Smooth muscle cell (in vitro differentiated cells): ENCODE measurements around the gene LILRA6. TPM values are rescaled to one million over a fixed set of nuclear protein-coding genes. Genes with fewer than 3 reads are reported as not detected.
"Not testable (repeated sequence)": the region's sequence is repeated elsewhere in the genome, so short reads cannot be mapped to it uniquely, and the experiment has no call there.

Experiments
- DNase-seq: peaks from one replicate; lab custom pipeline; 2025; ENCODE audit not compliant: unreplicated experiment; lab: John Stamatoyannopoulos, UW
- H2AFZ ChIP-seq: fragments of 200-600 bp; sonication (generic); 2 replicates; pipeline ENCODE4 v1.6.0; 2016; ENCODE audit warnings: antibody characterized with exemption, low read depth, mild to moderate bottlenecking
- H3F3A ChIP-seq: fragments of 200-600 bp; sonication (generic); 2 replicates; pipeline ENCODE4 v1.6.0; 2017; ENCODE audit warnings: antibody characterized with exemption, low read depth
- H3K27ac ChIP-seq: fragments of 200-600 bp; sonication (generic); 2 replicates; pipeline ENCODE4 v1.5.1; 2016; ENCODE audit warnings: low read depth, mild to moderate bottlenecking
- H3K27me3 ChIP-seq: fragments of 200-600 bp; sonication (generic); 2 replicates; pipeline ENCODE4 v1.6.1; 2016; ENCODE audit warnings: low read depth, mild to moderate bottlenecking
- H3K36me3 ChIP-seq: fragments of 200-600 bp; sonication (generic); 2 replicates; pipeline ENCODE4 v1.5.1; 2016; ENCODE audit warnings: low read depth
- H3K4me1 ChIP-seq: fragments of 200-600 bp; sonication (generic); 2 replicates; pipeline ENCODE4 v1.5.1; 2016; ENCODE audit warnings: low read depth
- H3K4me2 ChIP-seq: fragments of 200-600 bp; sonication (generic); 2 replicates; pipeline ENCODE4 v1.6.0; 2016; ENCODE audit warnings: mild to moderate bottlenecking
- H3K4me3 ChIP-seq: fragments of 200-600 bp; sonication (generic); 2 replicates; pipeline ENCODE4 v1.5.1; 2016; ENCODE audit warnings: mild to moderate bottlenecking
- H3K79me2 ChIP-seq: fragments of 200-600 bp; sonication (generic); 2 replicates; pipeline ENCODE4 v1.6.0; 2016; ENCODE audit warnings: low read depth, mild to moderate bottlenecking
- H3K9ac ChIP-seq: fragments of 200-600 bp; sonication (generic); 2 replicates; pipeline ENCODE4 v1.6.0; 2016; ENCODE audit warnings: low read depth
- H3K9me3 ChIP-seq: fragments of 200-600 bp; sonication (generic); replicated peaks from 2 replicates; pipeline ENCODE4 v1.5.1; 2016; ENCODE audit warnings: low read depth
- H4K20me1 ChIP-seq: fragments of 200-600 bp; sonication (generic); 2 replicates; pipeline ENCODE4 v1.6.0; 2016; ENCODE audit warnings: low read depth
- CTCF ChIP-seq: fragments of 200-600 bp; sonication (generic); IDR thresholded peaks from 2 replicates; pipeline ENCODE4 v1.5.1; 2017; ENCODE audit warnings: borderline replicate concordance, mild to moderate bottlenecking, antibody characterized with exemption; ENCODE audit not compliant: insufficient read depth, poor library complexity, severe bottlenecking
- WGBS: methylation state at CpG from one replicate; pipeline ENCODE4 v1.1.7; 2016; ENCODE audit warnings: low lambda C conversion rate; 5-methylcytosine and 5-hydroxymethylcytosine counted together
- polyA plus RNA-seq: library from polyadenylated mRNA; unstranded; fragments of >200 nt; fragmentation: Nextera tagmentation; extraction: Ambion mirVana; gene quantifications from 2 replicates; pipeline ENCODE4 v1.2.1, GENCODE V29; 2016
- total RNA-seq: library from RNA; depleted of rRNA; stranded (reverse); fragments of >200 nt; gene quantifications from 2 replicates; pipeline ENCODE4 v1.2.3, GENCODE V29; 2014

The LILRA6 gene
- total and polyA plus RNA-seq, 2 experiments from 2014 or later = not detected

DNA sequence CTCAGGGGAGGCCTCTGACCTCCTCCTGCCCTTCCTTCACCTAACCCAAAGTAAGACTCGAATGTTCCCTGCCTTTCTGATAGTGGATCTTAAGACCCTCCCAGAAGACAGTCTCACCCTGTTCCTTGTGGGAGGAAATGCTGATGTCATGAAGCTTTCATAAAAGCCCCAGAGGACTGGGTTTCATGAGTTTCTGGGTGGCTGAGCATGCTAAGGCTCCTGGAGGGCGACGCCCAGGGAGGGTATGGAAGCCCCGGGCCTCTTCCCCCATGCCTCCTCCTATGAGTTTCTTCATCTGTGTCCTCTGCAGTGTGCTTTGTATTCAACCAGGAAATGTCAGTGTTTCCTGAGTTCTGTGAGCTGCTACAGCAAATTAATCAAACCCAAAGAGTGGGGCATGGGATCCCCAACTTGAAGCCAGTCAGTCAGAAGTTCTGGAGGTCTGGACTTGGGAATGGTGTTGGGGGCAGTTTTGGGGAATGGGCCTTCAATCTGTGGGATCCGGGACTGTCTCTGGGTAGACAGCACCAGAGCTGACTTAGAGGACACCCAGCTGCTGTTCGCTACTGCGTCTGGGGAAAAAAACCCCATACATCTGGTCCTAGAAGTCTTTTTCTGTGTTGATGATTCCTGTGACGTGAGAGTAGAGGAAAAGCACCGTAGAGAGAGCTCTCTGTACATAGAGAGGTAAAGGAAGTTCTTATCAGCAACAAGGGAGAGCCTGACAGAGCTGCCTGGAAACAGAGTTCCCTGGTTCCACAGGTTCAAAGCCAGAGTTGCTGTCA, 40.3 kb upstream of the LILRA6 start:
- no peak for TF ChIP-seq CTCF
- no peak overlapping the region for H2AFZ ChIP-seq
- H3K36me3 ChIP-seq = no peaks in the 10 kb centered on the region
- peaks cover 3% of the 10 kb centered on the region for H3K27me3 ChIP-seq
- no peak for DNase-seq
- no peak overlapping the region for H3K27ac ChIP-seq
- H3F3A ChIP-seq = no peaks in the 10 kb centered on the region
- H4K20me1 ChIP-seq = no peaks in the 10 kb centered on the region
- H3K9me3 ChIP-seq = no peaks in the 10 kb centered on the region
- no peaks in the 10 kb centered on the region for H3K4me1 ChIP-seq
- WGBS = 85% methylated on average over 9 of the region's 9 CpGs
- H3K9ac ChIP-seq = no peak overlapping the region
- H3K79me2 ChIP-seq = no peaks in the 10 kb centered on the region
- no peak overlapping the region for H3K4me2 ChIP-seq
- H3K4me3 ChIP-seq = no peak overlapping the region

GRCh38 chr19:54281729-54282075, 39.1 kb upstream of the LILRA6 start:
- DNase-seq = not testable (repeated sequence)

DNA sequence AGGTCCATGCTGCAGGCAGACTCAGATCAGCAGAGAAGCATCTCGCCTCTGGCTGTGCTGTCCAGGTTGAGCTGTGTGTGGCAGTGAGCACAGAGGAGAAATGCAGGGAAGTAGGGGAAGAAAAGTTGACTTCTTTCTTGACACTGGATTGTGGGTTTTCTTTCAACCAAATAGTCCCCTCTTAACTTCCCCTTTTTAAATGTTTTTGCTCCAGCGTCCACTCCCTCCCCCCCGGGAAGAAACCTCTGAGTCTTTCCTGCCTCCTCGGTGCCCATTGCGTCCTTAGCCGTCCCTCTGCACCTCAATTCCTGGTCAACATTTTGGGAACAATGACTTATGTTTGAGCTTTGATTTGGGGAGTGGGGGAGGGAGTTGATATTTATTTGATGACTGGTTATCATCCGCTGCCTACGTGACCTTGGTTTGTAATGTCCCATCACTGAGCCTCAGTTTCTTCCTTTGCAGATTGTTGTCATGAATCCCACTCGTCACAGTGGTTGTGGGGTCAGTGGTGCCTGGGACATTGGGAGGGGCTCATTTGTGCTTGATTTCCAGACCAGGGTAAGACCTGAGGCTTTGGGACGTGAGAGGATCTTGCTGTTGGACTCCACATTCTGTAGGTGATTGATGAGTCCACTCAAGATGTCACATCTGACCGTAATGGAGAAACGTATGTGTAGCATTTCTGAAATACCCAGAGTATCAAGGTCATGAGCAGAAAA, 38.6 kb upstream of the LILRA6 start, which contains the start of gene LILRB2:
LILRB2 (minus strand) TSS at position 104 of the 722 bp plus-strand sequence. CDS start 614 bp downstream, outside the sequence.
- no peak for TF ChIP-seq CTCF
- no peaks in the 10 kb centered on the region for H3F3A ChIP-seq
- H3K79me2 ChIP-seq = no peaks in the 10 kb centered on the region
- no peak within 1 kb of the TSS for H3K9ac ChIP-seq
- peaks cover 3% of the 10 kb centered on the region for H3K27me3 ChIP-seq
- H3K4me3 ChIP-seq = no peak within 1 kb of the TSS
- no peaks in the 10 kb centered on the region for H4K20me1 ChIP-seq
- H2AFZ ChIP-seq = no peak within 1 kb of the TSS
- H3K4me1 ChIP-seq = no peaks in the 10 kb centered on the region
- 89% methylated on average over 12 of the region's 12 CpGs for WGBS
- no peak for DNase-seq
- H3K4me2 ChIP-seq = no peak within 1 kb of the TSS
- no peaks in the 10 kb centered on the region for H3K36me3 ChIP-seq
- no peak within 1 kb of the TSS for H3K27ac ChIP-seq
- no peaks in the 10 kb centered on the region for H3K9me3 ChIP-seq

More at GRCh38 chr19:54281729-54282075, 39.1 kb upstream of the LILRA6 start:
- not testable (repeated sequence) for H3K27me3 ChIP-seq, H3K4me1 ChIP-seq, H3K36me3 ChIP-seq, H3K4me3 ChIP-seq, H3K9me3 ChIP-seq, H3K27ac ChIP-seq, H2AFZ ChIP-seq, H3K4me2 ChIP-seq, H3K9ac ChIP-seq, H3F3A ChIP-seq, H4K20me1 ChIP-seq, H3K79me2 ChIP-seq
- WGBS = 82% methylated on average over 5 of the region's 5 CpGs

DNA sequence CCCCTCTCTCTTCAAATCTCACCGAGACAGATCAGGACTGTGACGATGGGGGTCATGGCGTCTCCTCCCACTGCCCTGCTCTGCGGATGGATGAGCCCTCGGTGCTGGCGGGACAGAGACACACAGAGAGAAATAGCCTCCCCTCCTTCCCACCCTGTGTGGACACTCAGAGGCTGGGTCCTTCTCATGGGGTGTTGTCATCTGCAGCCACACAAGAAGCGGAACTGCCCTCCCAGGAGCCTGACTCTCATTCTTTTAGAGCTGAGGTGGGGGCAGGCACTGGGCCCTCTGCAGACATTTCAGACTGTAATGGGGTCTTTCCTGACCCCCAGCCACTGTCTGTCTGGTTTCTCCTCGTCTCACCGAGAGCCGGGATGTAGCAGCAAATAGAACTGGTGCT, 37.9 kb upstream of the LILRA6 start:
- not testable (repeated sequence) for H3K4me2 ChIP-seq, H3K36me3 ChIP-seq, H3K4me1 ChIP-seq, H3K4me3 ChIP-seq, DNase-seq, H3K79me2 ChIP-seq, H3K27ac ChIP-seq, H3K27me3 ChIP-seq, H3F3A ChIP-seq, H3K9me3 ChIP-seq, H2AFZ ChIP-seq, H4K20me1 ChIP-seq, H3K9ac ChIP-seq
- 84% methylated on average over 10 of the region's 10 CpGs for WGBS

GRCh38 chr19:54280025-54280424, 37.4 kb upstream of the LILRA6 start:
- DNase-seq, H3K27me3 ChIP-seq, H3K79me2 ChIP-seq, H3K4me1 ChIP-seq, H2AFZ ChIP-seq, H3F3A ChIP-seq, H4K20me1 ChIP-seq, H3K4me2 ChIP-seq, H3K4me3 ChIP-seq, H3K9me3 ChIP-seq, H3K36me3 ChIP-seq, H3K27ac ChIP-seq, H3K9ac ChIP-seq: not testable (repeated sequence)
- 45% methylated on average over 4 of the region's 4 CpGs for WGBS
